Activated CD8-positive, alpha-beta memory T cell treated with anti-CD3 and anti-CD28 coated beads for 24 hours (primary cell): ENCODE results near the gene NF1.
"Not testable (repeated sequence)": the region's sequence is repeated elsewhere in the genome, so short reads cannot be mapped to it uniquely, and the experiment has no call there.

ENCODE experiments used
- DNase-seq: peaks from one replicate; pipeline ENCODE4 v3.0.0-alpha.2; 2020

The NF1 gene

GRCh38 chr17:31090650-31091049 is 4.1 kb upstream of the NF1 start:
- DNase-seq, result not testable (repeated sequence)

- no peak for DNase-seq
Observed at GRCh38 chr17:31092475-31093064, 2.2 kb upstream of the NF1 start.

GRCh38 chr17:31093866-31094599 is 744 bp upstream of the NF1 start:
- DNase-seq, result no peak

GRCh38 chr17:31095236-31096105 is 694 bp downstream of the NF1 start:
- DNase-seq, result peak; percentile 67

DNA sequence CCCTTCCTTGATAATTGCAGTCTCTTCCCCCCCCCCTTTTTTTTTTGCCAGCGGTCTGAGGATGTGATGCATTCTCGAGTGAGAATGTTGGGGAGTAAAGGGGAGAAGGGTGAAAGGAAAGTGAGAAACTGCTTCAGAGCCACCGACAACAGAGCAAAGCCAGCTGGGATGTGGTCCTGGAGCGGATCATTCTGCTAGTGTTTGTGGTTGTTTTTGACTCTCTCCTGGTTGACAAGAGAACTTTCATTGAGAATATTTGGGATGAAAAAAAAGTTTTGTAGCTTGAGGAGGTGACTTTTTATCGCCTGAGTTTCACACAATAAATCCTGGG is 1.3 kb downstream of the NF1 start:
- no peak for DNase-seq

GRCh38 chr17:31099016-31099415 is 4.2 kb downstream of the NF1 start:
- no peak for DNase-seq

DNA sequence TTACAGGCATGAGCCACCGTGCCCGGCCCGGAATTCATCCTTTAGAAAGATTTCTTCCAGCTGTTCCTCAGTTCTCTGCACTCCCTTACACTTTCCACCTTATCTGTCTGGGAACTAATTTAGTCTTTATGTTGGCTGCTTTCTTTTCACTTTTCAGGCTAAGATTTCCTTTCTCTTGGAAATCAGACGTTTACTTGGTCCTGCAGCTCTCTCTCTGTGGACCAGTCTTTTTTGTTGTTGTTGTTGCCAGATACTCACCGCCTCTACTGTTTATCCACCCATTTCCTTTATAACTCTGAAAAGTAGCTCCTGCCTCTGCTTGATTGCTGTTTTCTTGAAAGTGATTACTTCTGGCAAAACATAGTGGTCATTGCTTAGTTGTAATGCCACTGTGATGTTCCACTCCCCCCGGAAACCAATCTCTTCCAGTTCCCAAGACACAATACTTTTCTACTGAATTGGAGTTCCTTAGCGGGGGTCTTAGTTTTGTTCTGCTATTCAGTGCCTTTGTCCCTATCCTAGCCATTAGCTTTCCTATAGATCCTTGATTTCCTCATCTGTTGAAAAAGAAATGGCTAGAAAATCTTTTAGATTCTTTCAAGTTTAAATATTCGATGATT is 6.2 kb downstream of the NF1 start:
- no peak for DNase-seq

DNA sequence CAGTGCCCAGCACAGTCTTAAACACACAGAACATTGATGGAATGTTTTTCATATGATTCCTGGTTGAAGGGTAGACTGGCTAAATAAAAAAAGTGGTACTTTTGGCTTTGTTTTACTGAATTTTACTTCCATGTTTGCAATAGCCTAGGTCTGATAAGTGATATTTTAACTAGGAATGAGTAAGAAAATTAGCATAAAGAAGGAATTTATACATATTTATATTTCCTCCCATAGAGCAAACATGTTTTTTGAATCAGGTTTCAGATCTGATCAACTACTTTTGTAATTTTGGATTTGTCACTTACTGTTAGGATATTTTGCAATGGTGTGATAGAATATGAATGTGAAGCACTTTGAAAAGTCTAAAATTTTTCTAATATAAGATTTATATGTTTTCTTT is 7.2 kb downstream of the NF1 start:
- no peak for DNase-seq

GRCh38 chr17:31105991-31106390 is 11.2 kb downstream of the NF1 start:
- no peak for DNase-seq

- no peak for DNase-seq
Observed at GRCh38 chr17:31111183-31111582, 16.4 kb downstream of the NF1 start.

- no peak for DNase-seq
Observed at GRCh38 chr17:31112001-31112661, 17.4 kb downstream of the NF1 start.

GRCh38 chr17:31113368-31113767 is 18.6 kb downstream of the NF1 start:
- DNase-seq, result not testable (repeated sequence)

- DNase-seq, result no peak
Observed at GRCh38 chr17:31113939-31114338, 19.2 kb downstream of the NF1 start.

DNA sequence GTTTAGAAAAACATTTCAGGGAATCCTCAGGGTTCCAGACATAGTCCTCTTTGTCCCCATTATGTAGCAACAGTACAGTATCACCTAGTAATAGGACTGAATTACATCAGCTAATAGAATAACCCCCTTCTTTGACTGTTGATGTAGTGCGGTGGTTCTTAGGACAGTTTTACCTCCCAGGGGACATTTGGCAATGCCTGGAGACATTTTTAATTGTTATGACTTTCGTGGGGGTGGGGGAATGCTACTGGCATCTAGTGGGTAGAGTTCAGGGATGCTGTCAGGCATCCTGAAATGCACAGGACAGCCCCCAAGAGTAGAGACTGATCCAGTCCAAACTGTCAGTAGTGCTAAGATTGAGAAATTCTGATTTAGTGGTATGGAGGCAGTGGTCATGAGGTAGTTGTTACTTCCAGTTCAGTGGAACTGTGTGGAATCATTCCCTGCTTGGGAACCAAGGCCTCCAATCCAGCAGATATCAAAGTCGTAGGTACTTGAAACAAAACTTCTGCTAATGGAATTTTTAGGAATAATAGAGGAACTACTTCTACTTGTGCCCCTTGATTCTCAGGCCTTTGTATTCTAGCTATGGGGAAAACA is 20.3 kb downstream of the NF1 start:
- DNase-seq, result no peak

DNA sequence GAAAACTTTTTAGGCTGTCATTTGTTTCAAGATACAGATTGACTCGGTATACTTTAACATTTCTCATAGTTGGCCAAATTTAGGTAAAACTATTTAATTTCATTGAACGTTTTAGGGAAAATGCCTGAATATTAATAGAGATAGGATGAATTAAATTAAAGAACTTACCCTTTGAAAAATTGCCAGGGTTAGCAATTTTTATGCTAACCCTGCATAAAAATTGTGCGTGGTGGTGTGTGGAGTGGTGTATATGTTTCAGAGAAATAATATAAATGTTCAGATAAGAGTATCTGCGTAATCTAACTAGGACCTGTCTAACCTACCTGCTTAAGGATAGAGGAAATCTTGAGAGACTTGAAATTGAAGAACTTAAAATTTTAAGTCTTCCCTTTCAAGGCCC is 21.4 kb downstream of the NF1 start:
- no peak for DNase-seq

- no peak for DNase-seq
Observed at GRCh38 chr17:31122746-31123145, 28.0 kb downstream of the NF1 start.

DNA sequence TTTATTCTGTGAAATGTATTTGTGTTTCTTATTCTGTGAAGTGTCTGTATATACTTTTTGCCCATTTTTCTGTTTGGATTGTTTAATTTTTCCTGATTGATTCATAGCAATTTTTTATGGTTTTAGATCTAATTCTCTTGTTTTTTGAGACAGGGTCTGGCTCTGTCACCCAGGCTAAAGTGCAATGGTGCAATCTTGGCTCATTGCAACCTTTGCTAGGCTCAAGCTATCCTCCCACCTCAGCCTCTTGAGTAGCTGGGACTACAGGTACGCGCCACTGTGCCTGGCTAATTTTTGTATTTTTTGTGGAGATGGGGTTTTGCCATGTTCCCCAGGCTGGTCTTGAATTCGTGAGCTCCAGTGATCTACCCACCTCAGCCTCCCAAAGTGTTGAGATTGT is 31.5 kb downstream of the NF1 start:
- no peak for DNase-seq

GRCh38 chr17:31128241-31128640 is 33.5 kb downstream of the NF1 start:
- DNase-seq, result no peak

DNA sequence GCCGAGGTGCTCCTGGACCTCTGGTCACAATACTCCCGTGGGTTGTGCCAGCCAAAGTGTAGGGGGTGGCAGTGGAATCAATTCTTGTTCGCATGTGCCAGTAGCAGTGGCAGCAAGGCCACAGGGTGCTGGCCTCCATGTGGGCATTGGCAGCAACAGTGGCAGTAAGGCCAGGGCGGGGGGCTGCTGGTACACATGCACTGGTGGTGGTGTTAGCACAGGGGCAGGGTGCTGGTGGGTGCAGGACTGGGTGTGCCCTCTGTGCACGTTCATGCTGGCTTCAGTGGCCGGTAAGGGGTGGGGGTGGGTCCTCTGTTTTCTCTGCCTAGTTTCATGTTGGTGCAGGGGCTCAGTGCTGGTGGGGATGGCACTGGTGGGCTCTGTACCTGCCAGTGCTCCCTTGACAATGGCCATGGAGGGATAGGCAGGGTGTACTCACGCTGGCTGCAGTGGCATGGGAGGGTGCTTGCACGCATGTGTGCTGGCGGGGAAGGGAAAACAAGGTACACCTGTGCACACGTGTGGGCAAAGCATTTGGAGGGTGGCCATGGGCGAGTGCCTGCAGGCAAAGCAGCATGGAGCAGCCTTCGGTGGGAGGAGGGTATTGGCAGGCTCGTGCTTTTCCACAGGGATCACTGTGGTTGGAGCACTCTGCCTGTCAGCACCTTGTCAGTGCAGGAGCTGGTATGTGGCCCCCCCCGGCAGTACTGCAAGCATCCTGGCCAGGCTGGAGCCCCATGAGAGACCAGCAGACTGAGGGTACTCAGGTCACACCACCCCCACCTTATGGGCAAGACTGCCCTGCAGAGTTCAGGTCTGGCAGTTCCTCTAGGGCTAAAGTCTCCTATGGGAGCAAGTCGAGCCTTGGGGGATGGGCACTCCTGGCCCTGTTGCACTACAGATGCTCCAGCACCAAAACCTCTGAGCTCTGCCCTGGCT is 35.8 kb downstream of the NF1 start:
- DNase-seq, result no peak

DNA sequence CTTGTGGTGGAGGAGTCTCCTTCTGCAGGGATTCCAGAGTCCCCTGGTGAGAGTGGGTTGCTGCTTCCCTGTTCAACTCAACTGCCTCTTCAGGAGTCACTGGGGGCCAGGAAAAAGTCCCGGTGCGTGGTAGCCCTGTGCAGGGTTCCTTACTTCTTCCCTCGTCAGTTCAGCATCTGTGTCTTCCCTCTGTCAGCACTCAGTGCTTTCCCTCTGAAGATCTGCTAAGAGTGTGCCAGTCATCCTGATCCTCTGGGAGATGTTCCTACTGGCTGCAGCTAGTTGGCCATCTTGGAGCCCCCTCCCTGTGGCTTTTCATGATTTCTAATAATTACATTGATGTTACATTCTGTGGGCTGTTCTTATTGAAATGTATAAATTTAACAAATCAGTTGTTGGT is 36.5 kb downstream of the NF1 start:
- no peak for DNase-seq

DNA sequence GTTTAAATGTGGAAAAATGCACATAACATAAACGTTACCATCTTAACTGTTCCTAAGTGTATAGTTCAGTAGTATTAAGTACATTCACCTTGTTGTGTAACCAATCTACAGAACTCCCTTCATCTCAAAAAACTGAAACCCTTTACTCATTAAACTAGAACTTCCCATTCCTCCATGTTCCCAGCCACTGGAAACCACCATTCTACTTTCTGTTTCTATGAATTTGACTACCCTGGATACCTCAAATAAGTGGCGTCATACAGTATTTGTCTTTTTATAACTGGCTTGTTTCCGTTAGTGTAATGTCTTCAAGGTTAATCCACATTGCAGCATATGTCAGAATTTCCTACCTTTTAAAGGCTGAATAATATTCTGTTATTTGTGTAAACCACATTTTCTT is 38.2 kb downstream of the NF1 start:
- DNase-seq, result no peak

DNA sequence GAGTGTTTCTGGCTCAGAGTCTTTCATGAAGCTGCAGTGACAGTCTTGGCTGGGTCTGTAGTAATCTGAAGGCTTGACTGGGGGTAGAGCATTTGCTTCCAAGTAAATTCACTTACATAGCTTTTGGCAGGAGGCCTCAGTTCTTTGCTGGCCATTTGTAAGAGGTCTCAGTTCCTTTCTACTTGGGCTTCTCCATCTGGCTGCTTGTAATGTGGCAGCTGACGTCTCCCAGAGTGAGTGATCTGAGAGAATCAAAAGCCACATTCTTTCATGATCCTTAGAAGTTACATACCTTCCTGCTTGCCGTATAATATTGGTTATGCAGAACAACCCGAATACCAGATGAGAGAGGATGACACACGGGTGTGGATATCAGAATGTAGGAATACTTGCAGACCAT is 39.8 kb downstream of the NF1 start:
- DNase-seq, result no peak
